ENCODE results near the gene GPR62. TPM values are rescaled to one million over a fixed set of nuclear protein-coding genes. Genes with fewer than 3 reads are reported as not detected.

Gene GPR62
- total and polyA plus RNA-seq, 8 donors, result 0.17 to 0.35 (median 0.30) TPM; not detected in 2

GRCh38 chr3:51934991-51935885 lies 19.9 kb upstream of the GPR62 start:
- TF ChIP-seq CTCF (IDR thresholded peaks at IDR 0.05), result no peak
- Histone ChIP-seq H3K36me3 (peaks cover 0 to 82% of the 10 kb centered on the region in 2 donors), H3K4me3 (no peak overlapping the region), H3K4me1 (peaks cover 0 to 14% of the 10 kb centered on the region in 2 donors), H3K27me3 (no peaks in the 10 kb centered on the region), H3K9me3 (no peaks in the 10 kb centered on the region), H3K27ac (no peak overlapping the region)
- intact Hi-C loops (cut with DNase I), result no loop called here
- ATAC-seq (no peak), DNase-seq (no peak)

GRCh38 chr3:51935886-51936755 lies 19.1 kb upstream of the GPR62 start:
- TF ChIP-seq CTCF (IDR thresholded peaks at IDR 0.05), result no peak
- Histone ChIP-seq H3K4me1 (peaks cover 0 to 23% of the 10 kb centered on the region in 2 donors), H3K4me3 (no peak overlapping the region)

GRCh38 chr3:51937014-51937413 lies 18.2 kb upstream of the GPR62 start:
- no peak for TF ChIP-seq CTCF (IDR thresholded peaks at IDR 0.05)
- no peak overlapping the region for H3K4me3 ChIP-seq
- no peaks in the 10 kb centered on the region for H3K9me3 ChIP-seq
- H3K27ac ChIP-seq, result no peak overlapping the region
- intact Hi-C loops (cut with DNase I), result no loop called here
- H3K4me1 ChIP-seq, result peaks cover 0 to 26% of the 10 kb centered on the region in 2 donors
- ATAC-seq (no peak), DNase-seq (no peak)
- H3K27me3 ChIP-seq, result no peaks in the 10 kb centered on the region
- H3K36me3 ChIP-seq, result peaks cover 0 to 68% of the 10 kb centered on the region in 2 donors

More at GRCh38 chr3:51935886-51936755, 19.1 kb upstream of the GPR62 start:
- Histone ChIP-seq H3K27me3 (no peaks in the 10 kb centered on the region), H3K9me3 (no peaks in the 10 kb centered on the region), H3K36me3 (peaks cover 0 to 74% of the 10 kb centered on the region in 2 donors), H3K27ac (no peak overlapping the region)
- intact Hi-C loops (cut with DNase I), result no loop called here
- DNase-seq (no peak), ATAC-seq (no peak)

GRCh38 chr3:51937611-51938450 lies 17.4 kb upstream of the GPR62 start:
- Histone ChIP-seq H3K27me3 (no peaks in the 10 kb centered on the region), H3K4me3 (no peak overlapping the region), H3K27ac (no peak overlapping the region), H3K36me3 (peaks cover 0 to 59% of the 10 kb centered on the region in 2 donors), H3K9me3 (no peaks in the 10 kb centered on the region), H3K4me1 (peaks cover 6 to 33% of the 10 kb centered on the region in 2 donors)
- no peak for DNase-seq
- TF ChIP-seq CTCF (IDR thresholded peaks at IDR 0.05), result no peak
- intact Hi-C loops (cut with DNase I), result no loop called here
- no peak for ATAC-seq
